H1 (cell line): Measurements from ENCODE around the gene MYL9. TPM values are rescaled to one million over a fixed set of nuclear protein-coding genes. Genes with fewer than 3 reads are reported as not detected.

Source experiments
- CTCF ChIA-PET: fragments of 300-600 bp; sonication (Branson Sonifier 250); formaldehyde crosslinking; loops from one replicate; lab custom pipeline; 2021; ENCODE audit not compliant: partially characterized antibody; lab: Charles Lee
- POLR2A ChIA-PET: fragments of 300-600 bp; sonication (Branson Sonifier 250); formaldehyde crosslinking; loops from one replicate; lab custom pipeline; 2021; ENCODE audit warnings: inconsistent platforms; ENCODE audit not compliant: partially characterized antibody; lab: Charles Lee
- DNase-seq, 2 experiments: peaks; one replicate each; pipeline versions ENCODE4 v3.0.0 to v3.0.0-alpha.2; 2010 to 2022; ENCODE audit warnings: low spot score in 2 of 2, low read depth in 1 of 2, mixed read lengths in 1 of 2
- FAIRE-seq: peaks from 2 replicates; lab custom pipeline; 2011; peaks lifted over from hg19 to GRCh38; lab: Jason Lieb, UNC
- H2AFZ ChIP-seq: 2 replicates; pipeline ENCODE4 v1.8.1; 2012; ENCODE audit warnings: low read length, inconsistent platforms
- H2AK5ac ChIP-seq: 2 replicates; pipeline ENCODE4 v1.6.1; 2013; ENCODE audit warnings: low read depth, low read length
- H2BK120ac ChIP-seq: replicated peaks from 2 replicates; pipeline ENCODE3; 2013; ENCODE audit warnings: low read depth, low read length, inconsistent platforms
- H2BK12ac ChIP-seq: 2 replicates; pipeline ENCODE4 v1.6.1; 2013; ENCODE audit warnings: low read depth, low read length
- H2BK15ac ChIP-seq: 2 replicates; pipeline ENCODE4 v1.6.1; 2013; ENCODE audit warnings: low read length
- H2BK20ac ChIP-seq: 2 replicates; pipeline ENCODE4 v1.6.1; 2013; ENCODE audit warnings: low read length
- H2BK5ac ChIP-seq: 2 replicates; pipeline ENCODE4 v1.6.1; 2013; ENCODE audit warnings: low read depth, low read length
- H3K14ac ChIP-seq: 2 replicates; pipeline ENCODE4 v1.6.1; 2013; ENCODE audit warnings: inconsistent platforms; ENCODE audit not compliant: insufficient read length
- H3K18ac ChIP-seq: 2 replicates; pipeline ENCODE4 v1.6.1; 2013; ENCODE audit warnings: low read length; ENCODE audit errors: extremely low read depth
- H3K23ac ChIP-seq: 2 replicates; pipeline ENCODE4 v1.6.1; 2013; ENCODE audit warnings: inconsistent platforms; ENCODE audit not compliant: insufficient read length
- H3K23me2 ChIP-seq: 2 replicates; pipeline ENCODE4 v1.6.1; 2013; ENCODE audit warnings: low read depth, low read length
- H3K27ac ChIP-seq: 2 replicates; pipeline ENCODE4 v1.6.1; 2011; ENCODE audit warnings: low read depth, low read length, inconsistent platforms
- H3K27me3 ChIP-seq, 4 experiments: replicated peaks in 1 of 4; 1 replicate in 1 of 4; 2 replicates in 3 of 4; pipeline versions ENCODE4 v1.6.1 to v1.8.1; 2011 to 2013; ENCODE audit warnings: low read length in 3 of 4, mild to moderate bottlenecking in 3 of 4, inconsistent platforms in 2 of 4, mixed read lengths in 2 of 4, moderate library complexity in 1 of 4; ENCODE audit not compliant: control insufficient read depth in 3 of 4, insufficient read depth in 3 of 4; ENCODE audit errors: extremely low read depth in 1 of 4
- H3K36me3 ChIP-seq, 4 experiments: 2 replicates each; pipeline versions ENCODE4 v1.6.1 to v1.8.1; 2011 to 2013; ENCODE audit warnings: mild to moderate bottlenecking in 4 of 4, low read length in 3 of 4, moderate library complexity in 2 of 4, control low read depth in 1 of 4, inconsistent platforms in 1 of 4; ENCODE audit not compliant: insufficient read depth in 4 of 4, control insufficient read depth in 2 of 4
- H3K4ac ChIP-seq: replicated peaks from 2 replicates; pipeline ENCODE3; 2013; ENCODE audit warnings: low read length, low read depth, mixed read lengths, inconsistent platforms; ENCODE audit not compliant: insufficient read length
- H3K4me1 ChIP-seq, 4 experiments: replicated peaks in 1 of 4; 1 replicate in 1 of 4; 2 replicates in 3 of 4; pipeline versions ENCODE4 v1.6.1 to v1.8.1; 2011 to 2013; ENCODE audit warnings: low read length in 3 of 4, inconsistent platforms in 2 of 4, mixed read lengths in 1 of 4; ENCODE audit not compliant: insufficient read depth in 4 of 4, control insufficient read depth in 3 of 4
- H3K4me2 ChIP-seq, 2 experiments: 2 replicates each; pipeline versions ENCODE4 v1.6.1 to v1.8.1; 2011 to 2013; ENCODE audit warnings: low read depth in 2 of 2, low read length in 2 of 2, control low read depth in 1 of 2, inconsistent platforms in 1 of 2, mild to moderate bottlenecking in 1 of 2; ENCODE audit not compliant: insufficient read depth in 1 of 2
- H3K4me3 ChIP-seq, 4 experiments: fragments of 200-600, 300-600 bp in 1 of 4; sonication (generic), shearing (Covaris generic), sonication (Bioruptor Twin) in 1 of 4; 2 replicates each; pipeline versions ENCODE4 v1.5.1 to v1.8.1; 2011 to 2016; ENCODE audit warnings: low read length in 4 of 4, low read depth in 3 of 4, control low read depth in 2 of 4, inconsistent platforms in 2 of 4, mild to moderate bottlenecking in 2 of 4, mixed read lengths in 1 of 4, moderate library complexity in 1 of 4; ENCODE audit not compliant: insufficient read depth in 2 of 4; ENCODE audit errors: extremely low read depth in 1 of 4
- H3K56ac ChIP-seq: replicated peaks from 2 replicates; pipeline ENCODE3; 2013; ENCODE audit warnings: low read depth, mild to moderate bottlenecking, mixed read lengths, low read length, inconsistent platforms; ENCODE audit not compliant: insufficient read length
- H3K79me1 ChIP-seq: 2 replicates; pipeline ENCODE4 v1.6.1; 2013; ENCODE audit warnings: low read depth, low read length, control low read depth
- H3K79me2 ChIP-seq, 2 experiments: 2 replicates each; pipeline versions ENCODE4 v1.6.1 to v1.8.1; 2012 to 2013; ENCODE audit warnings: low read length in 2 of 2, mild to moderate bottlenecking in 2 of 2, inconsistent platforms in 1 of 2; ENCODE audit not compliant: insufficient read depth in 2 of 2, control insufficient read depth in 1 of 2
- H3K9ac ChIP-seq, 4 experiments: replicated peaks in 1 of 4; 1 replicate in 1 of 4; 2 replicates in 3 of 4; pipeline versions ENCODE4 v1.6.1 to v1.8.1; 2011 to 2013; ENCODE audit warnings: low read depth in 3 of 4, low read length in 3 of 4, control low read depth in 2 of 4, mild to moderate bottlenecking in 2 of 4, moderate library complexity in 2 of 4, inconsistent platforms in 1 of 4; ENCODE audit errors: extremely low read depth in 1 of 4
- H3K9me3 ChIP-seq, 2 experiments: 2 replicates each; pipeline versions ENCODE4 v1.6.1 to v1.8.1; 2012 to 2013; ENCODE audit warnings: mild to moderate bottlenecking in 2 of 2, moderate library complexity in 2 of 2, control low read depth in 1 of 2, inconsistent platforms in 1 of 2, low read depth in 1 of 2, low read length in 1 of 2, mixed read lengths in 1 of 2; ENCODE audit not compliant: insufficient read depth in 2 of 2
- H4K20me1 ChIP-seq, 2 experiments: replicated peaks in 1 of 2; 2 replicates each; pipeline versions ENCODE3 to v1.8.1; 2011 to 2013; ENCODE audit warnings: inconsistent platforms in 2 of 2, low read length in 2 of 2, mild to moderate bottlenecking in 1 of 2; ENCODE audit not compliant: insufficient read depth in 2 of 2, control insufficient read depth in 1 of 2
- H4K5ac ChIP-seq: 2 replicates; pipeline ENCODE4 v1.6.1; 2013; ENCODE audit warnings: low read length, low read depth, mixed read lengths, inconsistent platforms; ENCODE audit not compliant: insufficient read length
- H4K8ac ChIP-seq: 2 replicates; pipeline ENCODE4 v1.8.0; 2013; ENCODE audit warnings: mild to moderate bottlenecking, moderate library complexity, low read length, inconsistent platforms; ENCODE audit not compliant: insufficient read depth; ENCODE audit errors: extremely low read depth
- H4K91ac ChIP-seq: replicated peaks from 2 replicates; pipeline ENCODE3; 2013; ENCODE audit warnings: low read length, mixed read lengths, inconsistent platforms; ENCODE audit not compliant: insufficient read length
- CREB1 ChIP-seq: IDR thresholded peaks from 2 replicates; pipeline ENCODE4 v1.6.1; 2012; ENCODE audit warnings: inconsistent platforms
- PHF8 ChIP-seq: fragments of 200-600 bp; sonication (generic); conservative IDR thresholded peaks from 2 replicates; pipeline ENCODE4 v1.7.1; 2012; ENCODE audit warnings: low read depth, mild to moderate bottlenecking, inconsistent platforms, low read length, moderate library complexity
- SUZ12 ChIP-seq: fragments of 200-600 bp; sonication (generic); IDR thresholded peaks from 2 replicates; pipeline ENCODE4 v1.6.1; 2012; ENCODE audit warnings: mild to moderate bottlenecking, inconsistent platforms, low read length, moderate library complexity, mixed read lengths
- WGBS, 2 experiments: shearing (Covaris generic) in 1 of 2; methylation state at CpG; one replicate each; pipeline versions ENCODE4 v1.1.6 to v1.1.7; 2013 to 2015; ENCODE audit warnings: low lambda C conversion rate in 2 of 2, mixed read lengths in 2 of 2, inconsistent platforms in 1 of 2, low coverage in 1 of 2, missing lambda C conversion rate in 1 of 2; ENCODE audit not compliant: insufficient replicate concordance in 2 of 2, insufficient coverage in 1 of 2, insufficient read length in 1 of 2; ENCODE audit errors: extremely low coverage in 1 of 2, missing lambda C conversion rate in 1 of 2; 5-methylcytosine and 5-hydroxymethylcytosine counted together
- polyA plus RNA-seq, 7 experiments: library from polyadenylated mRNA; depleted of rRNA in 3 of 7; stranded (reverse) in 5 of 7; unstranded in 2 of 7; fragments of >200 nt in 5 of 7; fragments of 200-250 nt in 2 of 7; gene quantifications; 1 replicate in 5 of 7; 2 replicates in 1 of 7; 4 replicates in 1 of 7; pipeline versions ENCODE4 v1.2.1 to v1.2.3, GENCODE V29; 2011 to 2013; ENCODE audit warnings: missing spikeins in 2 of 7, mixed read lengths in 2 of 7
- total RNA-seq: library from RNA; stranded (reverse); fragmentation: NEBNext Ultra II Directional; extraction: Animal tissue kit (Norgen Biotek cat#: 25700); gene quantifications from 2 replicates; pipeline ENCODE4 v1.2.1, GENCODE V29; 2021

The MYL9 gene
- total and polyA plus RNA-seq, 2 of the 8 experiments (the other 6 are each of a cell fraction or from before 2014, with no cell fraction given): 26.8 to 193 TPM

GRCh38 chr20:36521526-36521925, 19.8 kb upstream of the MYL9 start:
- peaks cover 5% of the 10 kb centered on the region in 2 experiments for H4K20me1 ChIP-seq
- H2BK20ac ChIP-seq: no peak overlapping the region
- no peak overlapping the region for H4K8ac ChIP-seq
- H3K4me2 ChIP-seq: no peak overlapping the region
- peaks cover 6 to 25% (median 12%) of the 10 kb centered on the region in 4 experiments for H3K36me3 ChIP-seq
- no peak overlapping the region for H4K5ac ChIP-seq
- TF ChIP-seq PHF8 (no peak), CREB1 (no peak), SUZ12 (no peak)
- H2BK15ac ChIP-seq: no peak overlapping the region
- H4K91ac ChIP-seq: no peak overlapping the region
- H2BK120ac ChIP-seq: no peak overlapping the region
- no peak overlapping the region for H2BK5ac ChIP-seq
- no peak for FAIRE-seq
- no peaks in the 10 kb centered on the region for H3K23me2 ChIP-seq
- ChIA-PET CTCF (interaction anchor here (0.8 to 1.8 kb wide), 2 partner anchors 27 to 88 kb away, joined by 3 to 5 read pairs; no protein-coding TSS in a partner anchor), POLR2A (no interaction called here)
- H3K9ac ChIP-seq: no peak overlapping the region
- H3K27me3 ChIP-seq: no peaks in the 10 kb centered on the region
- H3K18ac ChIP-seq: no peak overlapping the region
- no peak overlapping the region for H3K56ac ChIP-seq
- H2AFZ ChIP-seq: no peak overlapping the region
- no peak overlapping the region for H3K23ac ChIP-seq
- no peaks in the 10 kb centered on the region for H3K79me2 ChIP-seq
- H3K4me3 ChIP-seq: no peak overlapping the region
- 92% methylated on average over 1 of the region's 1 CpG; no CpG with 5 or more reads in 1 of the 2 experiments for WGBS, 2 experiments
- no peak overlapping the region for H3K14ac ChIP-seq
- no peak overlapping the region for H3K4ac ChIP-seq
- H3K27ac ChIP-seq: no peak overlapping the region
- no peak overlapping the region for H2BK12ac ChIP-seq
- no peaks in the 10 kb centered on the region for H3K79me1 ChIP-seq
- H3K4me1 ChIP-seq: no peaks in the 10 kb centered on the region
- DNase-seq: no peak
- no peak overlapping the region for H2AK5ac ChIP-seq
- no peaks in the 10 kb centered on the region for H3K9me3 ChIP-seq
